NCI-H1048 (cell line): ENCODE data around the gene RALGPS1.

Source experiments
- DNase-seq: peaks from one replicate; lab custom pipeline; 2025; lab: John Stamatoyannopoulos, UW

The RALGPS1 gene

GRCh38 chr9:126907058-126907457 lies 7.5 kb upstream of the RALGPS1 start:
- no peak for DNase-seq

DNA sequence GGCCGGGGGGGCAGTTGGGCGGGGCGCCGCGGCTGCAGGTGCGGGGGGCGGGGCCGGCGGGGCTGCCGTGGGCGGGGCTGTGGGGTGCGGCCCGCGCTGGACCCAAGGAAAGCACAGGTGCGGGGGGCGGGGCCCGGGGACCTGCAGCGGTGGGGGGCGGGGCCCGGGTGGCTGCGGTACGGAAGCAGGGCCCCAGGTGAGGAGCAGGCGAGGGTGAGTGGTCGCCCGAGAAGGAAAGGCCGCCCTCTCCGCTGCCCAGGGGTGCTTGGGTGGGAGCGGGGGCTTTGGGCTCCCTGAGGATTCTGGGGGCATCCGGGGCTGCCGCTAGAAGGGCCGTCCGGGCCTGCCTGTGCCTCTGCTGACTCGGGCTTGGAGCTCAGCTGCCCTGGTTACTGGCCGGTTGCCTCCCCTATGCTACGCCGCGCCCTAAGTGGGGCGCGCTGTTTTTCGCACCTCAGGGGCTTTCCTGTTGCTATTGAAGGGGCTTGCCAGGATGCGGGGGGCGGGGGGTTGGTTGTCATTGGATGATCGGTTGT lies 767 bp downstream of the RALGPS1 start:
- peak; percentile 52 for DNase-seq

- no peak for DNase-seq
Observed at GRCh38 chr9:126915846-126916543, 1.4 kb downstream of the RALGPS1 start.

- no peak for DNase-seq
Observed at GRCh38 chr9:126916909-126917308, 2.3 kb downstream of the RALGPS1 start.

- no peak for DNase-seq
Observed at GRCh38 chr9:126919193-126919592, 4.6 kb downstream of the RALGPS1 start.

DNA sequence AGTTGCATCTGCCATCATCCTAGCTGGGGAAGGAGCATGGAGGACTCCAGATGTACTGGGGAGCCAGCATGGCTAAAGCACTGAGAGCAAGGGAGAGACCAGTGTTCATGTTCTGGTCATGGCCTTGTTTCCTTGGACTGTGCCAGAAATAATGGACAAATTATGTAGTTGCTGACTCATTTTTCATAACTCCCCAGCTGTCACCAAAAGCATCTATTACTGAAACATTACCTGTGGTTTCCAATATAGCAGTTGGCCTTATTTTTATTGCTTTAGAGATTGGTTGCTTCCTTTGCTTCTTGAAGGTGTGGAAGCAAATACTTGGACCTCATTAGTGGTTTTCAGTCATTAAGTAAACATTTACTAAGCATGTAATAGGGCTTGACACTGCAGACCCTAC lies 11.3 kb downstream of the RALGPS1 start:
- DNase-seq, result no peak

DNA sequence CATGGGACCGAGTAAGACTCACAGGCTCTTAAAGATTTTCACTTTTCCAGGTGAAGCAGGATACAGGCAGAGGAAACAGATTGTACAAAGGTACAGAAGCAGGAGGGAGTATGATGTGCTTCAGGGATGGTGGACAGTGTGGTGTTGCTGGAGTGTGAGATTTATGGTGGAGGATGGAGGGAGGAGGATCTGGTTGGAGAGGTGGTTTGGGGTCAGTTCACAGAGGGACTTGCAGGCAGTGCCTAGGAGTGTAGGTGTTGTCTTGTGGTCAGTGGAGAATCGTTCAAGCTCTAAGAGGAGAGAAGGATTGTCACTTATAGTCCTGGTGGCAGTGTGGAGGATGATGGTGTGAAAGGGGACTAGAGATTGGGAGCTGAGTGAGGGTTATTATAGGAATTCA lies 11.8 kb downstream of the RALGPS1 start:
- DNase-seq, result no peak

DNA sequence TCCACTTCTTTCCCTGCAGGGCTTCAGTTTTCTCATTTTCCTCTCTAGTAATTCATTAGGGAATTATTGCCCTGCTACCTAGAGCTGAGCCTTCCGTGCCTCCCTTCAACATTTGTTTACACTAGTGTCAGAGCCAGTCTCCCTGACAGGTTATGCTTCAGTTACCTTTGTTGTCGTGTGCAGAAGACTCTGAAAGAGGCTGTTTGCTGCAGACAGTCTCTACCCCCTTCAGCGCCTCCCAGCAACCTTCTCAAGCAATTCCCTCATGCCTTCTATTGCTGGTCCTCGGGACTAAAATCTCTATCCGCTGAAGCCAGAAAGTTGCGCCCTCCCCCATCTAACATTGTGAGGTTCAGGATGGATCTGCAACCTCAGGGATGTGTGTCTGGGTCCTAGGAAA lies 12.8 kb downstream of the RALGPS1 start:
- DNase-seq, result no peak

DNA sequence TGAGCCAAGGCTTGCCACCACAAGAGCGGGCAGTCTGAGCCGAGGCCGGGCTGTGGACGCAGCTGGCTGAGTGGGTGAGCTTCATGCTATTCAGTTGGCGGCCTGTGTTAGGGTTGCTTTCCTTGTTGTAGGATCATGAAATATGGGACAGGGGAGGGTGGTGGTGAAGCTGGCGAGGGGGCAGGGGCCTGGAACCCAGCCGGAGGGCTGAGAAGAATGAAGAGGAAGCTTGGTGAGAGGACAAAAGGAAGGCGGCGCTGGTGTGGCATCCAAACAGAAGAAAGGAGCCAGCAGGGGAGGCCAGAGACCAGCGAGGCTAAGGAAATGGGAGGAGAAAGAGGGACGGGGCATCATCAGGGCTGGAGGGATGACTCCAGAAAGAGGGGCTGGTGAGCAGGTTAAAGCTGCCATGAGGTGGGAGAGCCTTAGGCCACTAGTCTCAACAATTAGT lies 18.3 kb downstream of the RALGPS1 start:
- DNase-seq, result no peak

- no peak for DNase-seq
Observed at GRCh38 chr9:126933334-126933980, 18.9 kb downstream of the RALGPS1 start.

DNA sequence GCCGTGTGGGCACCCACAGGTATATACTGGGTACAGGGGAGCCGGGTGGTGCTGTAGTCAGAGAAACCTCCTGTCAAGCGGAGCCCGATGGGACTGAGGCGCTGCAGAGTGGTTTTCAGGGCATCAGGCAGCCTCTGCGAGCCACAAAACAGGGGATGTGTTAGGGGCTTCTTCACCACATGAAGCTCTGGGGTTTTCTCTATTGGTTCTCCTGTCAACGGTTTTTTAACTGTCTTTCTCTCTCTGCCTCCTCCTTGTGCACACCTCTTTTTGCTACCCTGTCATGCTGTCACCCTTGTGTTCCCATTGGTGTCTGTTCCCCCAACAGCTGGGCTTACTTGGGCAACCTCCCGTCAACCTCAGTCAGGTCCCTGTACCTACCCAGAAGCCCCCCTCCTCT lies 19.9 kb downstream of the RALGPS1 start:
- no peak for DNase-seq

DNA sequence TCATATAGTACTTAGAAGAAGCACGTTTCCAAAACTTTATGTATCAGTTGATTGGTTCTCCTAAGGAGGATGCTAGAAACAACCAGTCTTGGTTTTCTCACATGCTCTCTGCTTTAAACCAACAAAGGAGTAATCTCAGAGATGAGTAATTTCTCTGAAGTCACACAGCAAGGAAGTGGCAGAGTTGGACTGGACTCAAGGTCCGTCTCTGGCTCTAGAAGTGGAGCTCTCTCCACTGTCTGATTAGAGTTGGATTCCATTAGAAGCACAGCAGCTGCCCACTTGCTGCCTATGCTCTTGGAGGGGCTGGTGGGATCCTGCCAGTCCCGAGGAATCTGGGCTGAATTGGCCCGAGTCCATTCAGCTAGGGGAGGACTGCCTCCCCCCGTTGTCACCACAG lies 21.0 kb downstream of the RALGPS1 start:
- no peak for DNase-seq

DNA sequence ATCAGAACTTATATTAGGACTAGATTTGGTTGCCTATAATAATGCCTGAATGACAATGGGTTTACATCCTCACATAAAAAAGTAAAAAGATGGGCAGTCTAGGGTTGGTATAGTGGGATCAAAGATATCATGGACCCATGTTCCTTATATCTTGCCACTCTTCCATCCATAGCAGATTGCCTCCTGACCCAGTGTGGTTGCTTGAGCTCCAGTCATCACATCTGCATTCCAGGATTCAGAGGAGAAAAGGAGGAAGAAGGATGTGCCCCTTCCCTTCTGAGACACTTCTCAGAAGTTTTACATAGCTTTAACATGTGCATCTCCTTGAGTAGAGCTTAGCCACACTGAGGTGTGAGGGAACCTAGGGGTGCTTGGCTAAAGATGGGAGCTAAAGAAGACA lies 22.9 kb downstream of the RALGPS1 start:
- no peak for DNase-seq

GRCh38 chr9:126938327-126938726 lies 23.7 kb downstream of the RALGPS1 start:
- DNase-seq, result no peak

DNA sequence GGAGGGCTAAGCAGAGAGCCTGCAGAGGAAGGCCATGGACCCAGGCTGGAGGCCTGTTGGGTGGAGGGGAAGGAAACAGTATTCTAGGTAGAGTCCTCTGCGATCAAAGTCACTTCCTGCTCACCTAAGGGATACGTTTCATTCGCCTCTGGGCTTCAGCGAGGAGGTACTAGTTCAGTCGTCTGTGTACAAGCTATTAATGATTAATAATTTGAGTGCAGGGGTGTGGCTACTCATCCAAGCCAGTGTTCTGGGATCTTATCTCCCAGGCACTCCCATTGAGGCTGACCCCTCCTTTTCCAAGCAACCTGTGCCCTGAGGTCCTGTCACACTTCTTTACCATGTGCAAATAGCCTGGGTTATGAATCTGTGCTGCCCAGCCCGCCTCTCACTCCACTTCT lies 25.2 kb downstream of the RALGPS1 start:
- DNase-seq, result no peak

- no peak for DNase-seq
Observed at GRCh38 chr9:126942399-126942798, 27.8 kb downstream of the RALGPS1 start.

DNA sequence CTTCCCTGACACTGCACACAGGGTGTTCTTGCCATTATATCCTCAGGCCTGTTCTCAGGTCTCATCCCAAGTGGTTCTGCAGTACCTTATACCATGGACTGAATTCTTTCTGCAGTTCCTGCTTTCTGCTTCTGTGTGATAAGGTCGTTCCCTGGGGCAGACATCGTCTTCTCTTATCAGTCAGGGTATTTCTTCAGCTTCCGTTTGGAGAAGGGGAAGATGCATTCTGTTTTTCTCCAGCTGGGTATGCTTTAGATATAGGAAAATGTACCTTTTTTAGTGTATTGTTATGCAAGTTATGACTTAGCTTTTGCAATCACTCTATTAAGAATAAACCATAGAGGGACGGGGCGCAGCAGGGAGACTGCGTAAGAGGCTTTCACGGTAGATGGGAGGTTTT lies 31.1 kb downstream of the RALGPS1 start:
- no peak for DNase-seq

GRCh38 chr9:126947529-126947928 lies 32.9 kb downstream of the RALGPS1 start:
- DNase-seq, result no peak

- DNase-seq, result no peak
Observed at GRCh38 chr9:126952205-126952977, 37.8 kb downstream of the RALGPS1 start.

- DNase-seq, result no peak
Observed at GRCh38 chr9:126953041-126953809, 38.6 kb downstream of the RALGPS1 start.

GRCh38 chr9:126955811-126956210 lies 41.2 kb downstream of the RALGPS1 start:
- DNase-seq, result no peak
